GM19240 (cell line): Measurements from ENCODE around the gene VASP.
"Not testable (repeated sequence)": the region's sequence is repeated elsewhere in the genome, so short reads cannot be mapped to it uniquely, and the experiment has no call there.

Source experiments
- DNase-seq: peaks from one replicate; pipeline ENCODE4 v3.0.0; 2011; ENCODE audit warnings: low spot score; ENCODE audit not compliant: insufficient read length

The VASP gene

DNA sequence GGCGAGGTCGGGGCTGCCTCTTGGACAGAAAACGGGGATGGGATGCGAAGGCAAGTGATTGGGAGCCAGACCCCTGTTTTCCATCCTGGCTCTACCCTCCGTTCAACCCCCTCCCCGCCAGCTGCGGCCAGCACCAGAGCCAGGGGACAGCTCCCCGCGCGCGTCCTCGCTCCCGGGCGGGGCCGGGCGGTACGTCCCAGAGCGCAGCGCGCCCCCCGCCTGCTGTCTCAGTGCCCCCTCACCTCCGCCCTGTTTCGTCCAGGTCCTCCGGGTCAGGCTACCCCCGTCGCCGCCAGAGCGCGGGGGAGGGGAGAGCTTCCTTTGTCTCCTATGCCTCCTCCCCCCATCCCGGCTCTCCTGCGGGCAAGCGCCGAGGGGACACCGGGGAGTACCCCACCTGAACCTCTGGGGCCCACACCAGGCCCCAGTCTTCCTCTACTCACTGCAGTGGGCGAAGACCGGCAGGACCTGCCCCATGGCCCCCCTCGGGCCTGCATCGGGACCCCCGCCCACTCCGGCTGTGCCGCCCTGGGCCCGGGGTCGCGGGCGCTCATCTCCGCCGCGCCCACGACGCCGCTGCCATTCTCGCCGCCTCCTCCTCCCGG, 10.8 kb upstream of the VASP start:
- no peak for DNase-seq

DNA sequence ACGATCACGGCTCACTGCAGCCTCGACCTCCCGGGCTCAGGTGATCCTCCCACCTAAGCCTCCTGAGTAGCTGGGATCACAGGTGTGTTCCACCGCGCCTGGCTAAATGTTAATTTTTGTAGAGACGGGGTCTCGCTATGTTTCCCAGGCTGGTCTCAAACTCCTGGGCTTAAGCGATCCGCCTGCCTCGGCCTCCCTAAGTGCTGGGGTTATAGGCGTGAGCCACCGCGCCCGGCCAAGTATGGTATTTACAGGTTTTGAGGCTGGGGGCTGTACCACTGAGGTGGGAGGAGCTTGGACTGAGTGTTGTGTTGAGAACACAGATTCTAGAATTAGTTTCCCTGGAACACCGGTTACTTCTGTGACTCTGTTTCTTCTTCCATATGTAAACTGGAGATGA, 9.5 kb upstream of the VASP start:
- no peak for DNase-seq

DNA sequence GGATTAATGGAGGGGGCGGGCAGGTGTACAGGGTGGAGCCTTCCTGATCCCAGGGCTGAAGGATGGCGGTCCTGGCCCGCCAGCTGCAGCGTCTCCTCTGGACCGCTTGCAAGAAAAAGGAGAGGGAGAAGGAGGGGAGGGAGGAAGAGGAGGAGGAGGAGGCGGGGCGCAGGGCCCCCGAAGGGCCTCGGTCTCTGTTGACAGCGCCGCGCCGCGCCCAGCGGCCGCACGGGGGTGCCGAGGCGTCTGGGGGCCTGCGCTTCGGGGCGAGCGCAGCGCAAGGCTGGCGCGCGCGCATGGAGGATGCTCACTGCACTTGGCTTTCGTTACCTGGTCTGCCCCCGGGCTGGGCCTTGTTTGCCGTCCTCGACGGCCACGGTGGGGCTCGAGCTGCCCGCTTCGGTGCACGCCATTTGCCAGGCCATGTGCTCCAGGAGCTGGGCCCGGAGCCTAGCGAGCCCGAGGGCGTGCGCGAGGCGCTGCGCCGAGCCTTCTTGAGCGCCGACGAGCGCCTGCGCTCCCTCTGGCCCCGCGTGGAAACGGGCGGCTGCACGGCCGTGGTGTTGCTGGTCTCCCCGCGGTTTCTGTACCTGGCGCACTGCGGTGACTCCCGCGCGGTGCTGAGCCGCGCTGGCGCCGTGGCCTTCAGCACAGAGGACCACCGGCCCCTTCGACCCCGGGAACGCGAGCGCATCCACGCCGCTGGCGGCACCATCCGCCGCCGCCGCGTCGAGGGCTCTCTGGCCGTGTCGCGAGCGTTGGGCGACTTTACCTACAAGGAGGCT, 8.7 kb upstream of the VASP start, which contains the start of gene PPM1N:
TSS of gene PPM1N (plus strand) at position 33 of the 785 bp plus-strand sequence. CDS start at position 63, 30 bp downstream.
- no peak for DNase-seq

DNA sequence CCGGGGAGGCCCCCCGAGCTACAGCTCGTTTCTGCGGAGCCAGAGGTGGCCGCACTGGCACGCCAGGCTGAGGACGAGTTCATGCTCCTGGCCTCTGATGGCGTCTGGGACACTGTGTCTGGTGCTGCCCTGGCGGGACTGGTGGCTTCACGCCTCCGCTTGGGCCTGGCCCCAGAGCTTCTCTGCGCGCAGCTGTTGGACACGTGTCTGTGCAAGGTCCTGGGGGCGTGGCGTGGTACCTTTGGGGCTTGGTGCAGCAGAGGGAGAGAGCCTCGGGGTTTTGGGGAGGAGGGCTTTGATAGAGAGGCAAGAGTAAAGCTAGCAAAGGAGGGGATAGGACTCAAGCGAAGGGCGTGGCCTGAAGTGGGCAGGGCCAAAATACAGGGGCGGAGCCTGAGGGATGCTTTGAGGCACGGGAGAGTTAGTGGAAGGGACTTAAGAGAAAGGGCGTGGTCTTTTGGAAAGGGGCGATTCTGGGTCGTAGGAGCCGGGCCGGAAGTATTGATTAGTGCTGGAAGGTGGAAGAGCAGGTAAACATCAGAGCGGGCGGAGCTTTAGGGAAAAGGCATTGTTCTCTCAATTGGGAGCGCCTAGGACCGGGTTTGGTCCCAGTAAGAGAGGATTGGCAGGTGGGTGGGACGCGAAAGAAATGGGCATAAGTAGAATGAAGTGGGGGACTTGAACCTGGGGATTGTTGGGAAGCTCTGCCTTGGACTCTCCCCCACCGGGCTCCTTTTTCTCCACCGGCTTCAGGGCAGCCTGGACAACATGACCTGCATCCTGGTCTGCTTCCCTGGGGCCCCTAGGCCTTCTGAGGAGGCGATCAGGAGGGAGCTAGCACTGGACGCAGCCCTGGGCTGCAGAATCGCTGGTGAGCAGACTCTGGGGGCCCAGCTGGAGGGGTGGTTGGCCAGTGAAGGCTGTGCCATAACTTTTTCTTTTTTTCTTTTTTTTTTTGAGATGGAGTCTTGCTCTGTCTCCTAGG, 7.8 kb upstream of the VASP start:
- no peak for DNase-seq

DNA sequence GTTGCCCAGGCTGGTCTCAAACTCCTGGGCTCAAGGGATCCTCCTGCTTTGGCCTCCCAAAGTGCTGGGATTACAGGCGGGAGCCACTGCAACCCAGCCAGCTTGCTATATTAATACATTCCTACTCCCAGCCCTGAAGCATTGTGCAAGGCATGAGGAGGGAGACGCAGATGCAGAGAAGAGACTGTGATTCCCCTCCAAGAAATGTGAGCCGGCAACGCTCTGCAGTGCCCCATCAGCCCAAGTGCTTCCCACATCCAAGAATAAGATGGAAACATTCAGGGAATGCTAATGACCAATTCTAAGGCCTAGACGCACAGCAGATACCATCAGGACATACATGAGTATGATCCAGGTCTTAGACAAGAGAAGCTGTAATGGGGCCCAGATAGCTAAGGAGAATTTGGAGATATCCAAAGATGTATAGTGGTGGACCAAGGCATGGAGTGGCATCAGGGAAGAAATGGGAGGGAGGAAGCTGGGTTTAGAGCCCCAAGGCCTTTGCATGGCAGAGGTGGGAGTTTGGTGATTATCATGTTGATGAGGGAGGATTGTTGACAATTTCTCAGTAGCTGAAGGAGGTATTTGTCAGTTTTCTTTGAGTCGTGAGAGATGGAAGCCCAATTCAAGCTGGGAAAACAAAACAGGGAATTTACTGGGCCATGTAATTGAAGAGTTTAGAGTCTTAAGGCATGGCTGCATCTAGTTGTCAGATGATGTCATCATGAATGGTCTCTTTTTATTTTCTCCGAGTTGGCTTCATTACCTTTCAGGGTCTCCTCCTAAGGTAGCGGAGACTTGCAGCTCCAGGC, 6.2 kb upstream of the VASP start:
- no peak for DNase-seq

DNA sequence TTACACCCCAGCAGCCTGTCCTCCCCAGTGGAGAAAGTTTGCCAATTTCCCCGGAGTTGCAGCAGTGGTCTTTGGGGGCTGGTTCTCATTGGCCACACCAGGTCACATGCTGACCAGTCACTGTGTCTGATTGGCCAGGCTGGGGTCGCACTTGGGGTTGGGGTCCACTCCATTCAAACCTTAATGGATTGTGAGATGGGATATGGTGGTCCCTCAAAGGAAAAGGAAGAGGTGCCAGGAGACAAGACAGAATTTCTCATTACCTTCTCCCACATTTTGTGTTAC, 5.6 kb upstream of the VASP start:
- DNase-seq: no peak

DNA sequence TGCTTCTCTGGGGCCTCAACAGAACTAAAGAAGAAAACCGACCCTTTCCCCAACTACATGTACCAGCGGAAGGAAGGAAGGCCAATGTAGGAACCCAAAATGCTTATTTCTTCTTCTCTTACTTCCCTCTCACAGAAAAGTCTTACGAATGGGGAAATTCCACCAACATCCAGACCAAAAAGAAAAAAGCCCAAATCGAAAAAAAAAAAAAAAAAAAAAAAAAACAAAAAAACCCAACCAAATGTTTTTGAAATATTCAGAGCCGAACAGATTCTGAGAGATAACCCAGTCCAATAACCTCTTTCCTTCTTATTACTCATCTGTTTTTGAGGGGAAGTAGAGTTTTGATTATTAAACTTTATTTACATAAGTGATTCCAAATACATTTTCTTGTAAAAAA, 5.2 kb upstream of the VASP start:
- DNase-seq: no peak

DNA sequence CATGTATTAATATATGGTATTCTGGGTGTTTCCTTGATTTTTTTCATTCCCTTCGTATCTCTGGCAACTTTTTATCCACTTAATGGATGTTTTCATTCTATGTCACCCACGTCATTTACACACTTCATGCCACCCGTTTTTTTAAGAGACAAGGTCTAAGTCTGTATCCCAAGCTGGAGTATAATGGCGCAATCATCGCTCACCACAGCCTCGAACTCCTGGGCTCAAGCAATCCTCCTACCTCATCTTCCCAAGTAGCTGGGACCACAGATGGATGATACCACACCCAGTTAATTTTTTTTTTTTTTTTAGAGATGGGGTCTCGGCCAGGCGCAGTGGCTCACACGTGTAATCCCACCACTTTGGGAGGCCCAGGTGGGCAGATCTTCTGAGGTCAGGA, 3.4 kb upstream of the VASP start:
- DNase-seq: no peak

DNA sequence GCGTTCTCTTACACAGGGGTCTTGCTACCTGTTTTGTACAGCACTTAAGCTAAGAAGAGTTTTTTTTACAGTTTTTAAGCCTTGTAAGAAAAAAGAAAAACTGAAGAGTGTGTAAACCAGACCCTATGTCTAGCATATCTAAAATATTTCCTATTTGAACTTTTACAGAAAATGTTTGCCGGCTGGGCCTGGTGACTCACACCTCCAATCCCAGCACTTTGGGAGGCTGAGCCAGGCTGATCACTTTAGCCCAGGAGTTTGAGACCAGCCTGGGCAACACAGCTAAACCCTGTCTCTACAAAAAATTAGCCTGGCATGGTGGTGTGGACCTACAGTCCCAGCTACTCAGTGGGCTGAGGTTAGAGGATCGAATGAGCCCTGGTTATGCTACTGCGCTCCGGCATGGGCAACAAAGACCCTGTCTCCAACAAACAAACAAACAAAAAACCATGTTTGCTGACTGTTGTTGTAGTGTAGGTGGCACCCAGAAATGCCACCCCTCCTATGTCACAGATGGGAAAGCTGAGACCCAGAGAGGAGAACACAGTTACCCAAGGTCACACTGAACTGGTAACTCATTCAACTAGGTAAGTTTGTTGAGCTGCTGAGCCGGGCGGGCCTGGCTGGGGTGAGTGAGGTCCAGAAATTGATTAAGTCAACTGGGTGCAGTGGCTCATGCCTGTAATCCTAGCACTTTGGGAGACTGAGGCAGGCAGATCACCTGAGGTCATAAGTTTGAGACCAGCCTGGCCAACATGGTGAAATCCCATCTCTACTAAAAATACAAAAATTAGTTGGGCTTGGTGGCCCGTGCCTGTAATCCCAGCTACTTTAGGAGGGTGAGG, 1.9 kb upstream of the VASP start:
- no peak for DNase-seq

DNA sequence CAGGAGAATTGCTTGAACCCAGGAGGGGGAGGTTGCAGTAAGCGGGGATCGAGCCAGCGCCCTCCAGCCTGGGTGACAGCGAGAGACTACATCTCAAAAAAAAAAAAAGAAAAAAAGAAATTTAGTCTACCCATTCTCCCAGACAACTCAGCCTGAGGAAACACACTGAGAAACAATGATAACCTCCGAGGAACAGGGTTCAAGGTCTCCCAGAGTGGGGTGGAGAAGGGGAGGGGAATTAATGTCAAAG, 1.4 kb upstream of the VASP start:
- DNase-seq: no peak

DNA sequence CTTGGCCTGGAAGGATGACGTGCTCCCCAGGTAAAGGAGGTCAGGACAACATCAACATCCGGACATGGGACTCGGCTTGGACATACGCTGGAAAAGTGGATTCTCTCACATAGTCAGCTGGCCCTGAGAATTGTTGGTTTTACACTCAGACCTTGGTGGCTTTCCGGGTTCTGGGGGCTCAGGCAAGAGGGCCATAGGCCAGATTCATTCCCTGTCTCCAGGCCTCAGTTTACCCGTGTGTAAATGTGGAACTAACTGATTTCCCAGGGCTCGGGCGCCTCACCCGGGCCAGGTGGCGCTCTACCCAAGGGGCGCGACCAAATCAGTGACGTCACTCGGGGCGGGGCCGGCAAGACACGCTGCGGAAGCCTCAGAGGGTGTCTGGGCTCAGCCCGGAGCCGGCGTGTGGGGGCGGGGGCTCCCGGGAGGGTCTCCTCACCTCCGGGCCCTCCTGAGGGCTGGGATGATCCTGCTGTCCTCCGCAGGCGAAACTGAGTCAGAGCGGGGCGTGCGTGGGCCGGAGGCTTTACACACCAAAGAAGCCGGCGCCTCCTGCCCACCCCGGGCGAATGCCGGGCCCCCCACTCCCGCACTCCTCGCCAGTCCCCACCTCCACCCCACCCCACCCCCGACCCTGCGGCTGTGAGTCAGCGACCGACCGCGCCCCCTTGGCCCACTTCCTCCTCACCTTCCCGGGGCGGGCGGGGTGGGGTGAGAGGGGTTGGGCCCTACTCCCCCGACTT, 862 bp upstream of the VASP start:
- DNase-seq: peak; percentile 88

DNA sequence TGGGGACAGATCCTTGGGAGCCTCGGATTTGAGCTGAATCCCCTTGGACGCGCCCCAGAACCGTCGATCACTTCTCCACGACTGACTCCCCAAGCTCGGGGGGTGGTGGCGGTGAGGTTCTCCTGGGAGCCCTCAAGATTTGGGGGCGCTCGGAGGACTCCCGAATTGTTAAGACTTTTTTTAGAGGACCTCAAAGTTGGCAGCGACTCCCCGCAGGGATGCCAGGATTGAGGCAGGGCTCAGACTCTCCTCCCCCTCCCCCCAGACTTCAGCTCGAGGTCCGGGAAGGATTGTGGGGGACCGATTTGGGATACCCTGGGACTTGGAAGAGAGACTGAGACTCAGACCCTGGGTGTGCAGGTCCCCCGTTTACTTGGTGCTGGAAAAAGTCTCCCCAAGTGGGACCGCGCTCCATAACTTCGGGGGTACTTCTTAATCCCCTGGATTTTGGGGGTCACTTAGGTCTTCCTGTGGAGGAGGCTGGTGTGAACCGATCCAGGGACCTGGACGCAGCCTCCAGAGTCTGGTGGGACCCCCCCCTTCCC, 665 bp downstream of the VASP start:
- no peak for DNase-seq

DNA sequence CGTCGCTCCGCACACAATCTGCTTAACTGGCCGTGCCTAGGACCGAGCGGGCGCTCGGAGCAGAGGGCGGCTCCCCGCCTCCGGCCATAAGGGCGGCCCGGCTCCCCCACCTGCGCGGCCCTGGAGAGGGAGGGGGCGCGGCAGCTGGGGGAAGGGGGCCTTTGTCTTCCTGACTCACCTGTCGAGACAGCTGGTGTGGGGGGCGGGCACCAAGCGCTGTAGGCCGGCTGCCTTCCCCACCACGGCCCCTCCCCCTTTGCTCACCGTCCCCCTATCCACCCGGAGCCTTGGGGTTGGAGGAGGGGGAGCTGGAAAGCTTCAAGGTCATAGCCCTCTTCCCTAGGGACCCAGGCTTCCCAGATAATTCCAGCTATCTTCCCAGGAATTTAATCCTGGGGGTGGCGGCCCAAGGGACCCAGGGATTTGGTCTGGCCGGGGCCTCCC, 1.2 kb downstream of the VASP start:
- DNase-seq: no peak

DNA sequence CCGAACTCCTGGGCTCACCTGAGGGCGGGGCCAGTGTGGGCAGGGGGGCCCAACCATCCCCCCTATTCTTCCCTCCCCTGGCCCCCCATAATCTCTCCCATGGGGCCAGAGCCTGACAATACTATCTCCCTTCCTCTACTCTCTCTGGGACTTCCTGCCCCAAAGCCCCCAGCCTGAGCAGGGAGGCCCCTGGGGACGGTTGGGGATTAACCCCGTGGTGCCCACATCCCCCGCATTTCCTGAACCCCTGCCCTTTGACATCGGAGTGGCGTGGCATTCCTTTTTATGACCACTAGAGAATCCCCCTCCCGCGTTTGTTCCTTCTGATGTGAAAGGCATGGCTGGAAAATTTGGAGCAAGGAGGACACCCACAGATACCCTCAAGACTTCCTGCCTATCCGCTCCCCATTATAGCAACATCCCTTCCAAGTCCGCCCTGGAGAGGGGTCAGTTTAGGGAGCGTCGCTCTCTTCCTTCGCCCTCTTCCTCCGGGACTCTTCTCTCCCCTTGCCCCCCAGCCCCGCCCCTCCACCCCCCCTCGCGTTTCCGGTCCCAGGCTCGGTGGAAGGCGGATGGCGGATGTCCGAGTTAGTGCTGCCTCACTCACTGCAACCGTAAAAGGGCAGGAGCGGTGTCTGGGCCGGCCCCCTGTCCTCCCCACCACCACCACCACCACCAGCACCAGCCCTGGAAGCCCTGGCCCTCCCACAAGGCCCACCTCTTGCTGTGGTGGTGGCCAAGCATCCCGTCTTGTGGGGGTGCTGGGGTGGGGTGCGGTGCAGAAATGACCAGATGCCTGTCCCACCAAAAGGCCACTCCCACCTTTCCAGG, 1.8 kb downstream of the VASP start:
- DNase-seq: no peak

DNA sequence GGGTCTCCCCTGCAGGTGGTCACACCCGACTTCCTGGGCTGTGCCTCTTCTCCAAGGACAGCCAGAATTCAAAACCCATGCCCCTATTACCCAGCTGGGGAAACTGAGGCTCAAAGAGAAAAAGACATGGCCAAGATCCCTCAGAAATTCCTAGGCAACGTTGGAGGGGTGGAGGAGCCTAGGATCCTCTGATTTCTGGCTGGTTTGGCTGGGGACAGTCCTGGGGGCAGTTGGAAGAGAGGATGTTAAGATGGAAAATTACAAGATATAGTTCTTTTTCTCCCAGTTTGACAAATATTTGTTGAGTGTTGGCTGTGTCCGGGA, 2.4 kb downstream of the VASP start:
- no peak for DNase-seq

DNA sequence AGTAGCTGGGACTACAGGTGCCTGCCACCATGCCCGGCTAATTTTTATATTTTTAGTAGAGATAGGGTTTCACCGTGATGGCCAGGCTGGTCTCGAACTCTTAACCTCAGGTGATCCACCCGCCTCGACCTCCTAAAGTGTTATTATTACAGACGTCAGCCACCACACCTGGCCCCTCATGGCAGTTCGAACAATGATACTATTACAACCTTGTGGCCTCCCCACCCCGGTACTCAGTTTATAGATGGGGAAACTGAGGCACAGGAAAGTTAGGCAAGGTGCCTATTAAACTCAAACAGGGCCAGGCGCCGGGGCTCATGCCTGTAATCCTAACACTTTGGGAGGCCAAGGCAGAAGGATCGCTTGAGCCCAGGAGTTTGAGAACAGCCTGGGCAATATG, 3.1 kb downstream of the VASP start:
- not testable (repeated sequence) for DNase-seq

DNA sequence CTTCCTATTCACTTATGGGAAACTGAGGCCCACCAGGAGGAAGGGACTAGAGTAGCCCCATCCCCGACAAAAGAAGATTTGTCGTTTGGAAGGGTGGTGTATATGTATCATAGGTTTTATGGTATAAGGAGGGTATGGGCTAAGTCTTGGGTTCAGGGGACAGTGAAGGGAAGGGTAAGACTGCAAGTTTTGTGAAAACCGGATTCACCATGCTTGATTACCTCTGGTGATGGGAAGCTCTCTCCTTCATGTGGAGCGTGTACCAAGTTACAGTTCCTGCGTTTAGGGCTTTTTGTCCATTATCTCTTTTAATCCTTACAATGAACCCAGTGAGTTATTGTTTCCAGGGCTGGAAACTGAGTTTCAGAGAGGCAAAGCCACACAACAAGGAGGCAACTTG, 3.8 kb downstream of the VASP start:
- no peak for DNase-seq

DNA sequence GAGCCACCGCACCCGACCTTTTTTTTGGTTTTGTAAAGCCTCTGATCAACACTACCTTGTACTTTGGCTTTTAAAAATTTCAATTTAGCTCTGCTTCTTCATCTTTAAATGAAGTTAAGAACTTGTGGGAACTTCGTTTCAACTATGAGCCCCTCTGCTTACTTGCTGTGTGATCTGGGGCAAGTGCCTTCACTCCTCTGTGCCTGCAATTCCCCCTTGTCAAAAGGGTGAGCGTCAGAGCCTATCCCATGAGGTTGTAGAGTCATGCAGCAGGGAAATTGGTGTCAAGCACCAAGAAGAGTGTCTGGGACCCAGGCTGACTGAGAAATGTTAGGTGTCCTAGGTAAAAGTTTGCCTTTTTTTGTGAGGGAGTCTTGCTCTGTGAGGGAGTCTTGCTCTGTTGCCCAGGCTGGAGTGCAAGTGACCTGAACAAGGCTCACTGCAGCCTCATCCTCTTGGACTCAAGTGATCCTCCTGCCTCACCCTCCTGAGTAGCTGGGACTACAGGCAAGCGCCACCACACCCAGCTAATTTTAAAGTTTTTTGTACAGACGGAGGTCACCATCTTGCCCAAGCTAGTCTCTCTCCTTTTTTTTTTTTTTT, 5.7 kb downstream of the VASP start:
- DNase-seq: no peak
